ENCODE data around the gene BRPF1.

GRCh38 chr3:9765865-9766264, 34.3 kb downstream of the BRPF1 start:
- TF ChIP-seq EZH2 (IDR thresholded peaks at IDR 0.05; ENCODE audit: insufficient read depth, poor library complexity, severe bottlenecking) (no peak), EZH2phosphoT487 (IDR thresholded peaks at IDR 0.05; ENCODE audit: insufficient read depth, low read depth) (no peak)

Measured in GM23248 (cell line).